Activated T-helper 1 cell treated with Interleukin-2 at 50 U/mL for 16 hours (primary cell): ENCODE data around the gene NCCRP1.

Source experiments
- DNase-seq: peaks from one replicate; pipeline ENCODE4 v3.0.0-alpha.2; 2020; ENCODE audit warnings: low read depth

NCCRP1 gene

GRCh38 chr19:39180749-39181148 is 16.0 kb upstream of the NCCRP1 start:
- no peak for DNase-seq

- no peak for DNase-seq
Observed at GRCh38 chr19:39181500-39182173, 15.1 kb upstream of the NCCRP1 start.

- no peak for DNase-seq
Observed at GRCh38 chr19:39182174-39182505, 14.6 kb upstream of the NCCRP1 start.

GRCh38 chr19:39183104-39183503 is 13.7 kb upstream of the NCCRP1 start:
- DNase-seq = no peak

GRCh38 chr19:39186391-39186790 is 10.4 kb upstream of the NCCRP1 start:
- DNase-seq = no peak

DNA sequence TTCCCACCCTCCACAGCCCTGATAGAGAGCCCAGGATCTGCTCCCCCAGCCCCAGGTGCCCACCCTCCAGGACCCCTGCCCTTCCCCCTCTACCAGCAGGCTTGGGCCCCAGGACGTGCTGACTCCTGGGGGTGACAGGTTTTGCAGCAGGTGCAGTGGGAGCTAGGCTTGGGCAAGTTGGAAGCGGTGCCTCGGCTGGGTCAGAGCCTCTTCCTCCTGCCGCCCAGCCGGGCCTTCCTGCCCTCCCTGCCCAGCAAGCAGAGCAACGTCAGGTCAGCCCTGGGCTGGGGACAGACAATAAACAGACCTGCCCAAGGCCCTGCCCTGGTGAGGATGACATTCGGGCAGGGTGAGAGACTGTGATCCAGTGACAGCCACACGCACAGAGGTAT is 9.2 kb upstream of the NCCRP1 start:
- no peak for DNase-seq

DNA sequence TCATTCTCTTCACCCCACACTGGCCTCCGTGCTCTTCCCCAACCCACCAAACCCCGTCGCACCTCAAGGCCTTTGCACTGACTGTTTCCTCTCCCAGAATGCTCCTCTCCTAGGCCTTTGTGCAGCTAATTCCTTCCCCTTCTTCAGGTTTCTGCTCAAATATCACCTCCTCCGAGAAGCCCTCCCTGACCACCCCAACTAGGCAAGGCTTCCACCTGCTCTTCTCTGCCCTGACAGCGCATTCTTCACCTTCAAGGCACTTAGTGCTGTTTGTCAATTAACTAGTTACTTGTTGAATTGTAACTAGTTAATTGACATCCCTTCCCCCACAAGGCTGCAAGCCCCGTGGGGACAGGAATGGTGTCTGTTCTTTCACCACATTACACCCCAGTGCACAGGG is 7.8 kb upstream of the NCCRP1 start:
- DNase-seq = no peak

- no peak for DNase-seq
Observed at GRCh38 chr19:39190768-39191167, 6.0 kb upstream of the NCCRP1 start.

DNA sequence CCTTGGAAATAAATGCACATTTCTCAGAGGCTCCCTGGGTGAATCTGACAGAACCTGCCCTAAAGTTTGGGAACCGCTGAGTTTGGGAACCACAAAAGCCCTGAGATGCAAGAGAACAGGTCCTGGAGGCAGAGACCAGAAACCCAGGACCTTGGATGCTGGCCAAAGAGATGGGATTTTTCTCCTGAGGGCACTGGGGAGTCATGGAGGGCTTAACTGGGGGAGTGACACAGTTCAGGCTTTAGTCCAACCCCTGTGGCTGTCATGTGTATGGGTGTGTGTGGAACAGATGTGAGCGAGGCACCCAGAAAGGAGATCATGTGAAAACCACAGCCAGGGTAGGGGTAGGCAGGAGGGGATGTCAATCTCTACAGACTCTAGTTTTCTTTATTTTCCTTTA is 3.9 kb upstream of the NCCRP1 start:
- DNase-seq = no peak

GRCh38 chr19:39193803-39194202 is 3.0 kb upstream of the NCCRP1 start:
- DNase-seq = no peak

- DNase-seq = no peak
Observed at GRCh38 chr19:39194832-39195542, 1.8 kb upstream of the NCCRP1 start.

GRCh38 chr19:39195755-39196154 is 1.0 kb upstream of the NCCRP1 start:
- DNase-seq = no peak

GRCh38 chr19:39196320-39196719 is 444 bp upstream of the NCCRP1 start:
- no peak for DNase-seq

- DNase-seq = no peak
Observed at GRCh38 chr19:39197808-39198207, 1.0 kb downstream of the NCCRP1 start.

DNA sequence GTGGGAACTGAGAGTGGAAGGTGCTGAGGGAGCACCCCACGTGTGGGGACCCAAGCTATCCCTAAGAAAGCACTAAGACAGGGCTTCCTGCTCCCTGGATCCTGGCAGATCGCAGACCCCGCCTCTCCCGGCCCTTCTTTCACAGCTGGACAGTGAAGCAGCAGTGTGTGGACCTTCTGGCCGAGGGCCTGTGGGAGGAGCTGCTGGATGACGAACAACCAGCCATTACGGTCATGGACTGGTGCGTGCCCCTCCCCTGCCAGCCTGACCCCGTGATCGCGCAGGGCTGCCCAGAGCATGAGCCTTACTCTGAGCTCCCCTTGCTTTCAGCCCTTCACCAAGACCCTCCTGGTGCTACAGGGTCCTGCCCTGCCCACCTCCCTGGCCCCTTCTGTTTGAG is 2.3 kb downstream of the NCCRP1 start:
- no peak for DNase-seq

- DNase-seq = no peak
Observed at GRCh38 chr19:39200066-39200802, 3.5 kb downstream of the NCCRP1 start.

DNA sequence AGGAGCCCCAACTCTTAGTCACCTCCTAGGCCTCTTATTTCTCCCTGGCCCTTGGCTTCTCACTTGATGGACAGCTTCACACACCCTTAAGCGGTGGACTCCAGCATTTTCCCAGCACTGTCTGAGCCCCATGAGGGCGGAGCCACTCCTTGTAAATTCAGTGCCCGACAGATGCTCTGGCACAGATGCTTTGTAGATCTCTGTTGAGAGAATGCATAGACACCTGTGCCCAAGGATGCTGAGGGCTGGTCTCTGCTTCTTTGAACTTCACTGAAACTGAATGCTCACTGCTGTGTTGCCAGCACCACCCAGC is 4.0 kb downstream of the NCCRP1 start:
- DNase-seq = no peak

DNA sequence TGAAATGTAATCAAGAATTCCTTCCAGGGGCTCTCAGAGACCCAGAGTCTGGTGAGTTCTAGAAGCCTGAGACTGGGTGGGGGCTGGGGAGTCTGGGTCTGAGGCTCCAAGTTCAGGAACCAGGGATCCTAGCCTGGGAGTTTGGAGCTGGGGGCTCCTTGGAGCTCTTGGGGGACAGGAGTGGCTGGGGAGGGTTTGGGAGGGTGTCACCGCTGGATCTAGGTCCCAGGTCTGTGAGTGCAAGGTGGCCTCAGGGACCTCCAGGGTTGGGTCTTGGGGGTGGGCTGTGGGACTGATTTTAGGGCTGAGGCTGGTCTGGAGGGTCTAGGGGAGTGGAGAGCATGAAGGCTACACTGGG is 6.2 kb downstream of the NCCRP1 start:
- DNase-seq = no peak

DNA sequence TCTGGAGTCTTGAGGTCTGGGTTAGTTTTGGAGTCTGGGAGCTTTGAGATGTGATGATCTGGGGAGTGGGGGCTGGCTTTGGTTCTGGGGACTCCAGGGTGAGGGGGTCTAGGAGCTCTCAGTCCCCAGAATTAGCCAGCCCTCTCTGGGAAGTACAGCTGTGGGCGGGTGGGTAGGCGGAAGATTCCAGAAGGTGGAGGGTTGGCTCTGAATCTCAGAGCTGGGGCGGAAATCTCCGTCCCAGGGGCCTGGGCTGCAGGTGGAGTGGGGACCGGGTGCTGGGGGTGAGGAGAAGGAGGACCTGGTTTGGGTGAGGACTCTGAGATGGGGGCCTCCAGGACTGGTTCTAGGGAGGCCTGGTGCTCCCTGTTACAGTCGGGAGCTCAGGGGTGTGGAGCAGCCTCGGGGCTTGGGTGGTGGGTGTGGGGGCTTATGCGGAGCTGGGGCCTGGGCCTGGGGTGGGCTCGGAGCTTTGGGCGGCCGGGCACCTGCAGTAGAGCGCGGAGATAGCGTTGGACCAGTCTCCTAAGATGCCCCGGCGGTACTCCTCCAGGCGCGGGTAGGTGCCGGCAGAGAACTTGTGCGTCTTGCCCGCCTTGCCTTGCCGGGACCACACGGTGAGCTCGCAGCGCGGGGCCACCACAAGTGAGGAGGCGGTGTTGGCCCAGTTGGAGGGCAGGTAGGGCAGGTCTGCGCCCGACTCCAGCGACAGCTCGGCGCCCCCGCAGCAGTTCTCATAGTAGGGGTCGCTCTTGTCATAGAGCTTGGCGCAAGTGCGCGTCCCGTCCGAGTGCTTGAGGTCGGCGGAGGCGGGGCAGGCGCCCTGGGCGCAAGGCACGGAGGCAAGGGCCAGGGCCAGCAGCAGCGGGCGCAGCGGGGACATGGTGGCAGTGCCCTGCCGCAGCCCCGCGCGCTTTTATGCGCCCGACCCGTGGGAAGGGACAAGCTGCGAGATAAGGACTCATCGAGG is 6.9 kb downstream of the NCCRP1 start, which contains the start of gene SYCN:
SYCN (minus strand) TSS at position 892 of the 970 bp plus-strand sequence; CDS start at position 883, 9 bp downstream.
- DNase-seq = no peak

- no peak for DNase-seq
Observed at GRCh38 chr19:39205449-39205764, 8.6 kb downstream of the NCCRP1 start.

DNA sequence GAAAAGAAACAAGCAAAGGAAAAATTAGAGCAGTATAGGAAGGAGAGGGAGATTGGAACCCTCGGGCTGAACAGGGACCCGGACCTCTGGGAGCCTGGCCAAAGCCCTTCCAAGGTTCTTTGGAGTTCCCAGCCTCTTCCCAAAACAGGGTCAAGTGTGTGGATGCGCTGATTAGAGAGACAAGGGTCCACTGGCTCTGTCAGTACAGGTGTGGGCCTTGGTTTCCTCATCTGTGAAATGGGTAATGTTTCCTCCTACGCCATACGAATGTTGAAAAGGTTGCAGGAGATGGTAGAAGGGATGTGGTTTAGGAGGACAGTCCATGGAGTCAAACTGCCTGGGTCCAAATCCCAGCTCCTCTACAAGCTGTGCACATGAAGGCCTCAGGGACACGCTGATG is 9.4 kb downstream of the NCCRP1 start:
- no peak for DNase-seq

DNA sequence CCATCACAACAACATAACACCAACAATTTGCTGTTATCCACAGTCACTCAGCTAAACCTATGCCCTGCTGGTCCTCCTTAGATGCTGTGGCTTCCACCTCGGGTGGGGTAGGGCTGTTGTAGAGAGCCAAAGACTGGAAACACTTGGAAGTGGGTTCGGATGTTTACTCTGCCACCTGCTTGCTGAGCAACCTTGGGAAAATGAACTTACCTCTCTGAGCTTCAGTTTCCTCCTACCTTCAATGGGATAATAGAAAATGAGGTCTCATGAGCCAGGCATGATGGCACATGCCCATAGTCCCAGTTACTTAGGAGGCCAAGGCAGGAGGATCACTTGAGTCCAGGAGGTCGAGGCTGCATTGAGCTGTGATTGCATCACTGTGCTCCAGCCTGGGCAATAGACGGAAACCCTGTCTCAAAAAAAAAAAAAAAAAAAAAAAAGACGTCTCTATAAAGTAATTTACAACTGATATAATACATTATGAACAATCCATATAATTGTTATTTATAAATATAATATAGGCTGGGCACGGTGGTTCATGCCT is 10.6 kb downstream of the NCCRP1 start:
- no peak for DNase-seq
